ENCODE data around the gene PTPRM.

- TF ChIP-seq CTCF (IDR thresholded peaks at IDR 0.05) (no peak), POLR2AphosphoS5 (IDR thresholded peaks at IDR 0.05) (no peak), POLR2A (IDR thresholded peaks at IDR 0.05) (no peak)
Measured at GRCh38 chr18:8018701-8019331, 451.7 kb downstream of the PTPRM start.
